Endodermal cell (in vitro differentiated cells): ENCODE results near the gene ZNF319. TPM values are rescaled to one million over a fixed set of nuclear protein-coding genes. Genes with fewer than 3 reads are reported as not detected.

Experiments
- DNase-seq: peaks from one replicate; pipeline ENCODE4 v3.0.0-alpha.2; 2017
- H3K27ac ChIP-seq: 2 replicates; pipeline ENCODE4 v1.5.1; 2013; ENCODE audit warnings: mild to moderate bottlenecking, low read depth, low read length, moderate library complexity
- H3K27me3 ChIP-seq: 2 replicates; pipeline ENCODE4 v1.6.1; 2013; ENCODE audit warnings: mild to moderate bottlenecking, low read length, moderate library complexity; ENCODE audit not compliant: insufficient read depth, control insufficient read depth, poor library complexity, severe bottlenecking
- H3K36me3 ChIP-seq: 2 replicates; pipeline ENCODE4 v1.7.0; 2013; ENCODE audit warnings: mild to moderate bottlenecking, low read length, moderate library complexity; ENCODE audit not compliant: control insufficient read depth, insufficient read depth
- H3K4me1 ChIP-seq: one replicate; pipeline ENCODE4 v1.7.0; 2013; ENCODE audit warnings: low read length; ENCODE audit not compliant: control insufficient read depth, insufficient read depth
- H3K4me3 ChIP-seq: 2 replicates; pipeline ENCODE4 v1.5.1; 2013; ENCODE audit warnings: mild to moderate bottlenecking, low read length, moderate library complexity
- H3K9ac ChIP-seq: 2 replicates; pipeline ENCODE4 v1.6.1; 2013; ENCODE audit warnings: mild to moderate bottlenecking, low read length, moderate library complexity; ENCODE audit not compliant: poor library complexity, severe bottlenecking; ENCODE audit errors: extremely low read depth
- H3K9me3 ChIP-seq: 2 replicates; pipeline ENCODE4 v1.6.1; 2013; ENCODE audit warnings: mild to moderate bottlenecking, low read length, moderate library complexity; ENCODE audit not compliant: control insufficient read depth
- H3K27ac Mint-ChIP-seq: 2 replicates; pipeline ENCODE4 v1.8.0; 2020; ENCODE audit warnings: mixed read lengths
- H3K27me3 Mint-ChIP-seq: 2 replicates; pipeline ENCODE4 v1.8.0; 2021; ENCODE audit warnings: mild to moderate bottlenecking, mixed read lengths; ENCODE audit not compliant: insufficient read depth
- H3K36me3 Mint-ChIP-seq: 2 replicates; pipeline ENCODE4 v1.8.0; 2020; ENCODE audit warnings: low read depth, mixed read lengths
- H3K4me1 Mint-ChIP-seq: 2 replicates; pipeline ENCODE4 v1.8.0; 2020; ENCODE audit warnings: mixed read lengths
- H3K4me3 Mint-ChIP-seq: 2 replicates; pipeline ENCODE4 v1.8.0; 2020; ENCODE audit warnings: mild to moderate bottlenecking, moderate library complexity, mixed read lengths
- H3K9me3 Mint-ChIP-seq: 2 replicates; pipeline ENCODE4 v1.8.0; 2020; ENCODE audit warnings: mild to moderate bottlenecking, mixed read lengths
- CTCF ChIP-seq: fragments of 200-600 bp; sonication (generic); conservative IDR thresholded peaks from 2 replicates; pipeline ENCODE4 v1.5.0; 2021; ENCODE audit warnings: antibody characterized with exemption, mild to moderate bottlenecking
- WGBS, 2 experiments: methylation state at CpG; one replicate each; pipeline versions ENCODE4 v1.1.5 to v1.1.7; 2013; ENCODE audit warnings: missing lambda C conversion rate in 2 of 2, mixed read lengths in 1 of 2; ENCODE audit not compliant: insufficient coverage in 1 of 2, insufficient read length in 1 of 2; 5-methylcytosine and 5-hydroxymethylcytosine counted together
- total RNA-seq, 2 donors: library from RNA; stranded (reverse); fragmentation: NEBNext Ultra II Directional in 1 of 2; extraction: Animal tissue kit (Norgen Biotek cat#: 25700) in 1 of 2; gene quantifications; 2 replicates in 1 of 2; 3 replicates in 1 of 2; pipeline ENCODE4 v1.2.1, GENCODE V29; 2021

The ZNF319 gene
- total RNA-seq, 2 donors from 2014 or later: 9.8 to 10.8 TPM

- WGBS, 2 experiments: 20 to 39% methylated on average over 31 to 64 of the region's 64 CpGs
- no peak overlapping the region for H3K27ac Mint-ChIP-seq
- no peaks in the 10 kb centered on the region for H3K36me3 Mint-ChIP-seq
- no peaks in the 10 kb centered on the region for H3K9me3 ChIP-seq
- peak overlapping the region; percentile 69 for H3K4me3 Mint-ChIP-seq
- H3K36me3 ChIP-seq: no peaks in the 10 kb centered on the region
- H3K27ac ChIP-seq: no peak overlapping the region
- H3K9me3 Mint-ChIP-seq: no peaks in the 10 kb centered on the region
- DNase-seq: peak; percentile 99
- H3K4me1 ChIP-seq: peaks cover 4% of the 10 kb centered on the region
- peak overlapping the region; percentile 81 for H3K4me3 ChIP-seq
- peaks cover 33% of the 10 kb centered on the region for H3K27me3 ChIP-seq
- peaks cover 14% of the 10 kb centered on the region for H3K4me1 Mint-ChIP-seq
- H3K27me3 Mint-ChIP-seq: peaks cover 44% of the 10 kb centered on the region
- H3K9ac ChIP-seq: no peak overlapping the region
- TF ChIP-seq CTCF: no peak
Measured at GRCh38 chr16:57984443-57985203, 15.8 kb downstream of the ZNF319 start.

- H3K9me3 Mint-ChIP-seq: no peaks in the 10 kb centered on the region
- Histone ChIP-seq H3K4me3 (no peak overlapping the region), H3K9me3 (no peaks in the 10 kb centered on the region), H3K4me1 (peaks cover 4% of the 10 kb centered on the region), H3K27me3 (peaks cover 32% of the 10 kb centered on the region), H3K9ac (no peak overlapping the region), H3K27ac (no peak overlapping the region), H3K36me3 (no peaks in the 10 kb centered on the region)
- peaks cover 36% of the 10 kb centered on the region for H3K27me3 Mint-ChIP-seq
- H3K4me3 Mint-ChIP-seq: no peak overlapping the region
- H3K36me3 Mint-ChIP-seq: no peaks in the 10 kb centered on the region
- WGBS, 2 experiments: 74% methylated on average over 5 of the region's 5 CpGs; no CpG with 5 or more reads in 1 of the 2 experiments
- H3K27ac Mint-ChIP-seq: no peak overlapping the region
- DNase-seq: no peak
- no peak for TF ChIP-seq CTCF
- H3K4me1 Mint-ChIP-seq: peaks cover 28% of the 10 kb centered on the region
Measured at GRCh38 chr16:57982385-57982784, 18.1 kb downstream of the ZNF319 start.

- H3K4me1 Mint-ChIP-seq: peaks cover 28% of the 10 kb centered on the region
- TF ChIP-seq CTCF: no peak
- H3K4me1 ChIP-seq: peaks cover 4% of the 10 kb centered on the region
- whole genome bisulfite sequencing, 2 experiments: 92 to 98% methylated on average over 5 to 6 of the region's 7 CpGs
- no peak overlapping the region for H3K27ac ChIP-seq
- peaks cover 28% of the 10 kb centered on the region for H3K27me3 Mint-ChIP-seq
- no peaks in the 10 kb centered on the region for H3K36me3 Mint-ChIP-seq
- H3K27me3 ChIP-seq: peaks cover 25% of the 10 kb centered on the region
- H3K9ac ChIP-seq: no peak overlapping the region
- no peaks in the 10 kb centered on the region for H3K36me3 ChIP-seq
- no peaks in the 10 kb centered on the region for H3K9me3 ChIP-seq
- H3K9me3 Mint-ChIP-seq: no peaks in the 10 kb centered on the region
- H3K27ac Mint-ChIP-seq: no peak overlapping the region
- no peak overlapping the region for H3K4me3 ChIP-seq
- H3K4me3 Mint-ChIP-seq: no peak overlapping the region
- DNase-seq: no peak
Measured at GRCh38 chr16:57981636-57982035, 18.8 kb downstream of the ZNF319 start.
